Brain microvascular endothelial cell (primary cell): ENCODE data around the gene RNASET2.
"Not testable (repeated sequence)": the region's sequence is repeated elsewhere in the genome, so short reads cannot be mapped to it uniquely, and the experiment has no call there.

Experiments used
- DNase-seq: peaks from one replicate; pipeline ENCODE4 v3.0.0-alpha.2; 2020
- H3K27ac ChIP-seq: fragments of 250-450 bp; sonication (Bioruptor Pico); 2 replicates; pipeline ENCODE4 v1.5.1; 2020; ENCODE audit warnings: mild to moderate bottlenecking, moderate library complexity
- H3K27me3 ChIP-seq: fragments of 250-450 bp; sonication (Bioruptor Pico); replicated peaks from 2 replicates; pipeline ENCODE4 v1.5.1; 2020; ENCODE audit warnings: mild to moderate bottlenecking
- H3K36me3 ChIP-seq: fragments of 250-450 bp; sonication (Bioruptor Pico); replicated peaks from 2 replicates; pipeline ENCODE4 v1.5.1; 2020; ENCODE audit warnings: mild to moderate bottlenecking
- H3K4me3 ChIP-seq: 2 replicates; pipeline ENCODE4 v1.5.1; 2011; ENCODE audit warnings: low read depth, mild to moderate bottlenecking, control low read depth, low read length, moderate library complexity
- CTCF ChIP-seq: IDR thresholded peaks from 2 replicates; pipeline ENCODE4 v1.5.1; 2011; ENCODE audit warnings: low read depth, mild to moderate bottlenecking, moderate library complexity, low read length, control low read depth, inconsistent platforms; ENCODE audit errors: missing control alignments
- in situ Hi-C: cut with HindIII; loops from 2 replicates; pipeline ENCODE4 v1.10.0; 2017; ENCODE audit warnings: low sequenced_read_pairs, low pct_ligation_motif_present

The RNASET2 gene

GRCh38 chr6:166884958-166885357 is 71.4 kb downstream of the RNASET2 start:
- in situ Hi-C loops, DNase-seq, H3K27me3 ChIP-seq, H3K4me3 ChIP-seq, H3K36me3 ChIP-seq, H3K27ac ChIP-seq: not testable (repeated sequence)

- TF ChIP-seq CTCF = no peak
- DNase-seq = no peak
- Histone ChIP-seq H3K27me3 (no peaks in the 10 kb centered on the region), H3K36me3 (no peaks in the 10 kb centered on the region), H3K27ac (no peak overlapping the region), H3K4me3 (no peak overlapping the region)
- in situ Hi-C loops = no loop called here
Observed at GRCh38 chr6:166879594-166879993, 76.8 kb downstream of the RNASET2 start.
